ENCODE results near the gene OR10D3.

GRCh38 chr11:124207102-124207792, 24.1 kb downstream of the OR10D3 start:
- TF ChIP-seq, protein P1, sequence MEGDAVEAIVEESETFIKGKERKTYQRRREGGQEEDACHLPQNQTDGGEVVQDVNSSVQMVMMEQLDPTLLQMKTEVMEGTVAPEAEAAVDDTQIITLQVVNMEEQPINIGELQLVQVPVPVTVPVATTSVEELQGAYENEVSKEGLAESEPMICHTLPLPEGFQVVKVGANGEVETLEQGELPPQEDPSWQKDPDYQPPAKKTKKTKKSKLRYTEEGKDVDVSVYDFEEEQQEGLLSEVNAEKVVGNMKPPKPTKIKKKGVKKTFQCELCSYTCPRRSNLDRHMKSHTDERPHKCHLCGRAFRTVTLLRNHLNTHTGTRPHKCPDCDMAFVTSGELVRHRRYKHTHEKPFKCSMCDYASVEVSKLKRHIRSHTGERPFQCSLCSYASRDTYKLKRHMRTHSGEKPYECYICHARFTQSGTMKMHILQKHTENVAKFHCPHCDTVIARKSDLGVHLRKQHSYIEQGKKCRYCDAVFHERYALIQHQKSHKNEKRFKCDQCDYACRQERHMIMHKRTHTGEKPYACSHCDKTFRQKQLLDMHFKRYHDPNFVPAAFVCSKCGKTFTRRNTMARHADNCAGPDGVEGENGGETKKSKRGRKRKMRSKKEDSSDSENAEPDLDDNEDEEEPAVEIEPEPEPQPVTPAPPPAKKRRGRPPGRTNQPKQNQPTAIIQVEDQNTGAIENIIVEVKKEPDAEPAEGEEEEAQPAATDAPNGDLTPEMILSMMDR (IDR thresholded peaks at IDR 0.05; ENCODE audit: borderline replicate concordance, extremely low read depth, low read length, poor library complexity, severe bottlenecking): no peak
- no peak for TF ChIP-seq EZH2 (IDR thresholded peaks at IDR 0.05; ENCODE audit: borderline replicate concordance, low read depth, low read length, severe bottlenecking)

All from DND-41 (cell line).